Thyroid gland (tissue), 4 donors: ENCODE measurements around the gene PACS1. TPM values are rescaled to one million over a fixed set of nuclear protein-coding genes. Genes with fewer than 3 reads are reported as not detected.

Source experiments
- DNase-seq, 2 donors: peaks; one replicate each; pipeline ENCODE4 v3.0.0-alpha.2; 2019
- H3K27ac ChIP-seq, 3 donors: fragments of 200-600 bp; sonication (generic); 1 replicate in 2 of 3; 2 replicates in 1 of 3; pipeline ENCODE4 v1.5.1; 2016 to 2019; ENCODE audit warnings: mild to moderate bottlenecking in 1 of 3, moderate library complexity in 1 of 3
- H3K27me3 ChIP-seq: fragments of 200-600 bp; sonication (generic); one replicate; pipeline ENCODE4 v1.5.1; 2019
- H3K36me3 ChIP-seq, 2 donors: fragments of 200-600 bp; sonication (generic); one replicate each; pipeline ENCODE4 v1.5.1; 2016 to 2019
- H3K4me1 ChIP-seq, 2 donors: fragments of 200-600 bp; sonication (generic); one replicate each; pipeline ENCODE4 v1.5.1; 2017 to 2019
- H3K4me3 ChIP-seq, 3 donors: fragments of 200-600 bp; sonication (generic); replicated peaks in 1 of 3; 1 replicate in 2 of 3; 2 replicates in 1 of 3; pipeline ENCODE4 v1.5.1; 2016; ENCODE audit warnings: mild to moderate bottlenecking in 1 of 3
- H3K9me3 ChIP-seq: fragments of 200-600 bp; sonication (generic); one replicate; pipeline ENCODE4 v1.5.1; 2017
- POLR2A ChIP-seq, 2 donors: fragments of 450-650 bp; IDR thresholded peaks; one replicate each; pipeline ENCODE4 v1.6.1; 2017; ENCODE audit warnings: antibody characterized with exemption in 2 of 2, mild to moderate bottlenecking in 2 of 2, moderate library complexity in 1 of 2
- WGBS, 2 donors: methylation state at CpG; one replicate each; pipeline ENCODE4 v1.1.5; 2017; 5-methylcytosine and 5-hydroxymethylcytosine counted together
- intact Hi-C: fragments of 100-400 bp; cut with DNase I; formaldehyde crosslinking; loops from one replicate; pipeline ENCODE4 v1.15.1; 2023
- total RNA-seq, 4 donors: library from RNA; depleted of rRNA; stranded (reverse); fragments of >200 nt; gene quantifications; one replicate each; pipeline ENCODE4 v1.2.3, GENCODE V29; 2016
- TF ChIP-seq, protein P1 (sequence below), 6 experiments: fragments of 200-600 bp in 3 of 6; fragments of 450-650 bp in 3 of 6; sonication (generic) in 3 of 6; IDR thresholded peaks; one replicate each; pipeline ENCODE4 v1.5.1; 2016 to 2019; ENCODE audit warnings: antibody characterized with exemption in 6 of 6, mild to moderate bottlenecking in 2 of 6, inconsistent platforms in 1 of 6, moderate library complexity in 1 of 6

PACS1 gene
- total RNA-seq, 4 donors from 2014 or later, result 39.6 to 67.7 (median 59.7) TPM

DNA sequence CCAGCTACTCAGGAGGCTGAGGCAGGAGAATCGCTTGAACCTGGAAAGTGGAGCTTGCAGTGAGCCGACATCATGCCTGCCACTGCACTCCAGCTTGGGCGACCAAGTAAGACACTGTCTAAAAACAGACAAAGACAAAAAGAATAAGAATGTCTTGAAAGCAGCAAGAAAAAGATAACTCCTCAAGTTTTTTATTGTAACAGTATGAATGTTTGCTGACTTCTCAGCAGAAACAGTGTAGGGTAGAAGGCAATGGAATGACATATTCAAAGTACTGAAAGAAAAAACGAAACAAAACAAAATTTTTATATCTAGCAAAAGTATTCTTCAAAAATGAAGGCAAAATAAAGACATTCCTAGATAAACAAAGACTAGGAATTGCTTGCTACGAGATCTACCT is 76.9 kb downstream of the PACS1 start:
- no peak for DNase-seq
- peaks cover 4 to 16% of the 10 kb centered on the region in 2 donors for H3K4me1 ChIP-seq
- TF ChIP-seq, protein P1, sequence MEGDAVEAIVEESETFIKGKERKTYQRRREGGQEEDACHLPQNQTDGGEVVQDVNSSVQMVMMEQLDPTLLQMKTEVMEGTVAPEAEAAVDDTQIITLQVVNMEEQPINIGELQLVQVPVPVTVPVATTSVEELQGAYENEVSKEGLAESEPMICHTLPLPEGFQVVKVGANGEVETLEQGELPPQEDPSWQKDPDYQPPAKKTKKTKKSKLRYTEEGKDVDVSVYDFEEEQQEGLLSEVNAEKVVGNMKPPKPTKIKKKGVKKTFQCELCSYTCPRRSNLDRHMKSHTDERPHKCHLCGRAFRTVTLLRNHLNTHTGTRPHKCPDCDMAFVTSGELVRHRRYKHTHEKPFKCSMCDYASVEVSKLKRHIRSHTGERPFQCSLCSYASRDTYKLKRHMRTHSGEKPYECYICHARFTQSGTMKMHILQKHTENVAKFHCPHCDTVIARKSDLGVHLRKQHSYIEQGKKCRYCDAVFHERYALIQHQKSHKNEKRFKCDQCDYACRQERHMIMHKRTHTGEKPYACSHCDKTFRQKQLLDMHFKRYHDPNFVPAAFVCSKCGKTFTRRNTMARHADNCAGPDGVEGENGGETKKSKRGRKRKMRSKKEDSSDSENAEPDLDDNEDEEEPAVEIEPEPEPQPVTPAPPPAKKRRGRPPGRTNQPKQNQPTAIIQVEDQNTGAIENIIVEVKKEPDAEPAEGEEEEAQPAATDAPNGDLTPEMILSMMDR (IDR thresholded peaks at IDR 0.05), result no peak
- no peak for TF ChIP-seq POLR2A (IDR thresholded peaks at IDR 0.05)
- intact Hi-C loops, result no loop called here
- no peaks in the 10 kb centered on the region for H3K27me3 ChIP-seq
- no peaks in the 10 kb centered on the region for H3K9me3 ChIP-seq
- 89 to 93% methylated on average over 5 of the region's 5 CpGs for WGBS, 2 donors
- H3K4me3 ChIP-seq, result no peak overlapping the region
- H3K27ac ChIP-seq, result no peak overlapping the region
- no peaks in the 10 kb centered on the region for H3K36me3 ChIP-seq

- 51 to 57% methylated on average over 2 of the region's 2 CpGs for WGBS, 2 donors
- Histone ChIP-seq H3K36me3 (no peaks in the 10 kb centered on the region), H3K27me3 (no peaks in the 10 kb centered on the region), H3K4me3 (no peak overlapping the region), H3K27ac (peak overlapping the region in 2 of 3 donors; percentile 3 to 15), H3K4me1 (peaks cover 4 to 16% of the 10 kb centered on the region in 2 donors), H3K9me3 (no peaks in the 10 kb centered on the region)
- intact Hi-C loops, result no loop called here
- no peak for TF ChIP-seq POLR2A (IDR thresholded peaks at IDR 0.05)
- TF ChIP-seq, protein P1 (IDR thresholded peaks at IDR 0.05), result no peak
- no peak for DNase-seq
Measured at GRCh38 chr11:66150140-66150539, 80.1 kb downstream of the PACS1 start.

DNA sequence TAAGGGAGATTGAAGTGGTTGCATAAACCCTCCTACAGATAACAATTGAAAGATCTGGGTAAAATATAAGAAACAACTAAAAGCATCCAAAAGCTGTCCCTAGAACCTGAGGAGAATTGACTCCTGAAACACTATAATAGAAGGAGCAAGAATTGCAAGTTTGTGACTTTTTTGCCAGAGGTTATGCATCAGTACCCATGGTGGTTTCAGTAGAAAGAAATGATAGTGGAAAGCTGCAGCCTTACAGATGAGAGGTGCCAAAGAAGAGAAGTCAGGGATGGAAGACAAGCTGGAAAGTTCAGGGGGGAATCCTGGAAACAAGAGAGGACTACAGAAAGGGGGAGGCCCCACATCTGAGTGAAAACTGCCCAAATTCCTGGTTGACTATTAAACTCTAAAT is 80.7 kb downstream of the PACS1 start:
- Histone ChIP-seq H3K27me3 (no peaks in the 10 kb centered on the region), H3K4me1 (peaks cover 4 to 16% of the 10 kb centered on the region in 2 donors), H3K27ac (peak overlapping the region in 2 of 3 donors; percentile 3 to 15), H3K36me3 (no peaks in the 10 kb centered on the region), H3K4me3 (no peak overlapping the region), H3K9me3 (no peaks in the 10 kb centered on the region)
- TF ChIP-seq, protein P1 (IDR thresholded peaks at IDR 0.05), result no peak
- intact Hi-C loops, result no loop called here
- no peak for DNase-seq

- H3K36me3 ChIP-seq, result no peaks in the 10 kb centered on the region
- WGBS, 2 donors, result 82 to 85% methylated on average over 4 of the region's 4 CpGs
- intact Hi-C loops, result no loop called here
Measured at GRCh38 chr11:66151273-66151672, 81.2 kb downstream of the PACS1 start.

GRCh38 chr11:66154109-66154508 is 84.0 kb downstream of the PACS1 start:
- H3K27ac ChIP-seq, result no peak overlapping the region
- H3K27me3 ChIP-seq, result no peaks in the 10 kb centered on the region
- H3K4me1 ChIP-seq, result peaks cover 4 to 16% of the 10 kb centered on the region in 2 donors
- H3K9me3 ChIP-seq, result no peaks in the 10 kb centered on the region
- H3K36me3 ChIP-seq, result no peaks in the 10 kb centered on the region
- no peak for DNase-seq
- intact Hi-C loops, result no loop called here
- H3K4me3 ChIP-seq, result no peak overlapping the region
- TF ChIP-seq, protein P1 (IDR thresholded peaks at IDR 0.05), result no peak
- no peak for TF ChIP-seq POLR2A (IDR thresholded peaks at IDR 0.05)
- WGBS, 2 donors, result 92 to 98% methylated on average over 2 of the region's 2 CpGs

More at GRCh38 chr11:66151273-66151672, 81.2 kb downstream of the PACS1 start:
- TF ChIP-seq POLR2A (IDR thresholded peaks at IDR 0.05), result no peak
- TF ChIP-seq, protein P1 (IDR thresholded peaks at IDR 0.05), result no peak
- no peak overlapping the region for H3K4me3 ChIP-seq
- no peak overlapping the region for H3K27ac ChIP-seq
- peaks cover 4 to 16% of the 10 kb centered on the region in 2 donors for H3K4me1 ChIP-seq
- H3K9me3 ChIP-seq, result no peaks in the 10 kb centered on the region
- DNase-seq, result no peak
- H3K27me3 ChIP-seq, result no peaks in the 10 kb centered on the region
